GM21576 (cell line): ENCODE data around the gene CEP192.
"Not testable (repeated sequence)": the region's sequence is repeated elsewhere in the genome, so short reads cannot be mapped to it uniquely, and the experiment has no call there.

Experiments
- ATAC-seq: cut with Tn5 transposase; IDR thresholded peaks from one replicate; pipeline ENCODE4 v1.9.1; 2021; ENCODE audit warnings: mild to moderate bottlenecking, moderate library complexity; ENCODE audit not compliant: unreplicated experiment

The CEP192 gene

DNA sequence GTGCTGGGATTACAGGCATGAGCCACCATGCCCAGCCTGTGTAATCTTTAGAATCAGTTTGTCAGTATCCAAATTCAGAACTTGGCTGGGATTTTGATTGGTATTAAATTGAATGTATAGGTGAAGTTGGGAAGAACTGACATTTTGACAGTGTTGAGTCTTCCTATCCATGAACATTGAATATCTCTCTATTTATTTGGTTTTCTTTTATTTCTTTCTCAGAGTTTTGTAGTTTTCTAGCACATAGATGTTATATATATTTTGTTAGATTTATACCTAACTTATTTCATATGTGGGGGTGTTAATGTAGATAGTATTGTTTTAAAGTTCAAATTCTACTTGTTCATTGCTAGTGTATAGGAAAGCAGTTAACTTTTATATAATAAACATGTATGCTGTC, 31.5 kb downstream of the CEP192 start:
- no peak for ATAC-seq

DNA sequence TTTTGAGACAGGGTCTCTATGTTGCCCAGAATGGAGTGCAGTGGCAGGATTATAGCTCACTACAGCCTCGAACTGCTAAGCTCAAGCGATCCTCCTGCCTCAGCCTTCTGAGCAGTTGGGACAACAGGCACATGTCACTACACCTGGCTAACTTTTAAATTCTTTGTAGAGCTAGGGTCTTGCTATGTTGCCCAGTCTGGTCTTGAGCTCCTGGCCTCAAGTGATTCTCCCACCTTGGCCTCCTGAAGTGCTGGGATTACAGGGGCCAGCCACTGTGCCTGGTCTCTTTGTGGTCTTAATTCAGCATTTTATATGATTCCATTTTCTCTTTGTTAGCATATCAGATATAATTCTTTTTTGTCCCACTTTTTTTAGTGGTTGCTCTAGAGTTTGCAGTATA, 34.1 kb downstream of the CEP192 start:
- ATAC-seq = no peak

DNA sequence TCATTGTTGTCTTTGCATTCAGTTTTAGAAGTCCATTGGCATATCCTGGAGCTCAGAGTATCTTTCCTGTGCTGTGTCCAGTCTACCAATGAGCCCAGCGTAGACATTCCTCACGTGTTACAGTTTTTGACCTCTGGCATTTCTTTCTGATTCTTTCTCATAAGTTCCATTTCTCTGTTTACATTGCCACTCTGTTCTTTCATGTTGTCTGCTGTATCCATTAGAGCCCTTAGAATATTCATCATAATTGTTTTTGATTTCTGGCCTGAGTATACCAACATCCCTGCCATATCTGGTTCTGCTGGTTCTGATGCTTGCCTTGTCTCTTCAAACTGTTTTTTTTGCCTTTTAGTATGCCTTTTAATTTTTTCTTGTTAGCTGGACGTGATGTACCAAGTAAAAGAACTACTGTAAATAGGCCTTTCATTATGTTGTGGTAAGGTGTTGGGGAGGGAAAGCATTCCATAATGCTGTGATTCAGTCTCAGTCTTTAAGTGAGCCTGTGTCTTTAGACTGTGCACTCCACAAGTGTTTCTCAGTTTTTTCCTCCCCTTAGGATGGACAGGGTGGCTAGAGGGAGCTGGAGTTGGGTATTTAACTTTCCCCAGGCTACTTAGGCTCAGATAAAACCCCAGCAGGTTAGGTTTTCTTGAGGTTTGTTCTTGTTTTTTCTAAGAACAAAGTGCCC, 35.6 kb downstream of the CEP192 start:
- no peak for ATAC-seq

DNA sequence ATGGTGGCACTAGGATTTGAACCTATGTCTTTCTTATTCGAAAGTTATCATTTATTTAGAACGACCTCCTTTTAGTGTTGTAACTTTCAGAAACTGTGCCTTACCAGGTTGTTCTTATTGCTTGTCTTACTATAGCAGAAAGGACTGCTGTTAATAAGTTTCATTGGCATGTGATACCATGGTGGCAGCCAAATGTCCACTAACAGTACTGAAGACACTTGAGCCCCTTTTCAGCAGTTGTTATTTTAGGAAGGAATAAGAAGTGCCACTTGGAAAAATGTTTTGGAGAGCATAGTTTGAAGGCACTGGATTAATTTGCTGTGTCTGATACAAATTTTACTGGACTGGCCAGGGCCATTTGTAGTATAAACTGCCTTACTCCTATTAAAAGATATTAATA, 37.7 kb downstream of the CEP192 start:
- no peak for ATAC-seq

DNA sequence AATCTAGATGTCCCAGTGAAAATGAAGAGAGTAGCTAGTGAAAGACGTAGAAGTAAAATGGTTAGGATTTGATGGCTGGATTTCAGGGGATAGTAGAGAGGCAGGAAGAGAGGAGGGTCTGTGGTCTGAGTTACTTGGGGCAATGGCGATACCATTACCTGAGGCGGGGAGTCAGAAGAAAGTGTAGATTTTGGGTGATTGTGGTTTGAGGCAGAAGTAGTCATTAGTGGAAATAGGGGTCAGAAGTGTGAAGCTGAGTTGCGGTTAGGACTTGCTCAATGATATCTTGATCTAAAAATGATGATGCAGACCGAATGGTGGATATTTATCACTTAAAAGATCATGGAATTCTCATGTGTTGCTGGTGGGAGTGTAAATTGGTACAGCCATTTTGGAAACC, 41.0 kb downstream of the CEP192 start:
- no peak for ATAC-seq

DNA sequence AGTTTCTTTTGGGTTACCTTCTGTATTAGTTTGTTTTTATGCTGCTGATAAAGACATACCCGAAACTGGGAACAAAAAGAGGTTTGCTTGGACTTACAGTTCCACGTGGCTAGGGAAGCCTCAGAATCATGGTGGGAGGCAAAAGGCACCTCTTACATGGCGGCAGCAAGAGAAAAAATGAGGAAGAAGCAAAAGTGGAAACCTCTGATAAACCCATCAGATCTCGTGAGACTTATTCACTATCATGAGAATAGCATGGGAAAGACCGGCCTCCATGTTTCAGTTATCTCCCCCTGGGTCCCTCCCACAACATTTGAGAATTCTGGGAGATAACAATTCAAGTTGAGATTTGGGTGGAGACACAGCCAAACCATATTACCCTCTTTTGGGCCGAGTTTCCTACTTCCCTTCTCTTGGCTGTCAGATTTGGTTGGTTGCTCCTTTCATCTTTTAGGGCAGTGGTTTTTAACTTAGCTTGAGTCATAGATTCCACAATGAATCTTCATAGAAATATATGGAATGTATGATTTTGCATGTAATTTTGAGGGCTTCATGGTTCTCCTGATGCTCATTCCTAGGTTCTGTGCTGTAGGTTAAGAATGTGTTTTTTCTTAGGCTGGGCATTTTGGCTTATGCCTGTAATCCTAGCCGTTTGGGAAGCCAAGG, 44.2 kb downstream of the CEP192 start:
- no peak for ATAC-seq

DNA sequence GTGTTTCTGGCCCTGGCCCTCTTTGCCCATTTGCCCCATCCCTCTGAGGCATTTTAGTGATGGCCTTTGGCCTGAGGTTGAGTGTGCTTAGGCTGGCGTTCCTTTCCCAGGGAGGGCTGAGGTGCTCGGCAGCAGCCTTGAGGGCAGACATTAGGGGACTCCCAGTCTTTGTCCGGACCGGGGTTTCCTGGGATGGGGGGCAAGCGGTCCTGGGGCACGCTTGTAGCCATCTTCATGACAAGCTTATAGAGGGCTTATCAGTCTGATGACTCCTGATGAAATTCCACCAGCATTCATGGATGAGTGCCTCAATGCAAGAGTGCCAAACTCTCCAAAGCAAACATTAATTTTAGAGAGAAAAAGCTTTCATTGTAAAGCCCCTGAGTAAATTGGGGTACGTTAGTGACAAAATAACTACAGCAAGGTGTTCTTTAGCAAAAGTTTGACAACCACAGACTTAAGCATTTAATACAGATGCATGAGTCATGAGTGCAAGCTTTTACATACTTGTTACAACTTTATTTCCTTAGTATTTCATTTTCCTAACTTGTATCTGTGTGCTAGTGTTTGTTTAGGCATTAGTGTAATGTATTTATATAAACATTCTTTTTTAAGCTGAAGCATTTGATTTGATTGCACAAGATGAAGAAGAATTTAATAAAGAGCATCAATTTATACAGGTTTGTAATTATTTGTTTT, 45.6 kb downstream of the CEP192 start:
- ATAC-seq = no peak

DNA sequence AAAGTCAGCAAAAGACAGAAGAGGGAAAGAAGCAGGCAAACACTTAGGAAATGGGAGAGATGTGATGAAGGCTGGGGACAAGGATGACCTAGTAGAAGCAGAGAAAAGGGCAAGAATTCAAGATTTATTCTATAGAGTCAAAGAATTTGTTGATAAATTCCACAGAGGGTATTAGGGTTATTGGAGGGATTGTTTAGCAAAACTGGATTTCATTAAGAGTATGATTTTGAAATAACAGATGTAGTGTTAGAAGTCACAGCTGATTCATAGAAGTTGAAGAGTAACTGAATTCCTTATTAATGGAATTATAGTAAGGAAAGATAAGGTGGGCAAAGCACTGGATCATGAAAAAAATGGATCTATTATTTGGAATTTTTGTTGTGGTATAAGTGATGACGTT, 48.6 kb downstream of the CEP192 start:
- ATAC-seq = no peak

DNA sequence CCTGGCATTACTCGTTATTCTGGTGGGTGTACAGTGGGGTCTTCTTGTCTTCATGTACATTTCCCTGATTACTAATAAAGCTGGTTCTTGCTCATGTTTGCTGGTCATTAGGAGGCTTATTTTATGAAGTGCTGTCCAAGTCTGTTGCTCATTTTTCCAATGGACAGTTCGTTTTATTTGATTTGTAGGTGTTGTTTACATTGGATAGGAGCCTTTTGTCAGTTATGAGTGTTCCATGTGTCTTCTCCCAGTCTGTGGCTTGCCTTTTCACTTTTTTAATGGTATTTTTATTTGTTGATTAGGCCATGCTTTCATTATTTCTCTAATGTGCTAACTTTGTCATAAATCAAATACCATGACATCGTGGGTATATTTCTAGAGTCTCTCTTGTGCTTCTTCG, 51.9 kb downstream of the CEP192 start:
- ATAC-seq = no peak

DNA sequence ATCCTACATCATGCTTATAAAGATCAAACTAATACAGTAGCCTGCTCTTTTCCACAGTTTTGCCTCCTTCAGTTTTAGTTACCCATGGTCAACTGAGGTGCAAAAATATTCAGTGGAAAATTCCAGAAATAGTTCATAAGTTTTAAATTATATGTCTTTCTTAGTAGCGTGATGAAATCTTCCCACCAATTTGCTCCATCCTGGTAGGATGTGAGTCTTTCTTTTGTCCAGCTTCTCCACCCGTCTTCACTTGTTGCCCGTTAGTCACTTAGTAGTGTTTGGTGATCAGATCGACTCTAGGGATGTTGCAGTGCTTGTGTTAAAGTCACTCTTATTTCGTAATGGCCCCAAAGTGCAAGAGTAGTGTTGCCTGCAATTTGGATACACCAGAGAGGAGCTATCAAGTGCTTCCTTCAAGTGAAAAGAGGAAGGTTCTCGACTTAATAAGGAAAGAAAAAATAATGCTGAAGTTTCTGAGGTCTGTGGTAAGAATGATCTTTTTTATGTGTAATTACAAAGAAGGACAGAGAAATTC, 57.0 kb downstream of the CEP192 start:
- ATAC-seq = no peak

DNA sequence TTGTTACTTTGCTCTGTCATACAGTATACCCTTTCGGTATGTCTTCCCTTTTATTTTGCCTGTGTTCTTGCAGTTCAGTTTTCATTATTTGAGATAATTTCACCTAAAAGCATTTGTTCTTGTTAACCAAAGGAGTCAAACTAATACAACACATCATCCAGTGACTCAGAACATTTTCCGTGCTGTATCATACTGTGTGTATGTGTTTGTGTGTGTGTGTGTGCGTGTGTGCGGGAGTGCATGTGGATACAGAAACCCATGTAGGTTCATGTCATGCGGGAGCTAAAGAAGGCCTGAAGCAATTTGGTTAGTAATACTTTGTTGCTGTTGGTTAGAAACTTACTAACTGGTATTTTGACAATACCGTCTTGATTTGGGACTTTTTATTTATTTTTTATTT, 60.0 kb downstream of the CEP192 start:
- ATAC-seq = no peak

DNA sequence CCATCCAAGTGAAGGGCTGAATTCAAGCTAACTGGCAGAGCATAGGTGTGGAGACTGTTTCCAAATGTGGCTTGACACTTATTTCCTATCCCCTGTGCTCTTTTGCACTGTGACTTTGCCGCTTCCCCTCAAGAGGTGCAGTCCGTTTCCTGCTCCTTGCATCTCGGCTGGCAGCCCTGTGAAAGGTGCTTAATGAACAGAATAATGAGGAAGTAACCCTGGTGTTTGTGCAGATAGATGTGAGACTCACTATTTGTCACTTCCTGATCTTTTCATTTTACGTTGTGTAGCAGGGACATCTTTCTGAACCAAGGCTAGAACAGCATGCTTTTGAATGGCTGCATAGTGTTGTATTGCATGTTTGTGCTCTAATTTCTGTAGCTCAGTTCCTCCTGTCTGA, 60.8 kb downstream of the CEP192 start:
- ATAC-seq = peak; percentile 67

DNA sequence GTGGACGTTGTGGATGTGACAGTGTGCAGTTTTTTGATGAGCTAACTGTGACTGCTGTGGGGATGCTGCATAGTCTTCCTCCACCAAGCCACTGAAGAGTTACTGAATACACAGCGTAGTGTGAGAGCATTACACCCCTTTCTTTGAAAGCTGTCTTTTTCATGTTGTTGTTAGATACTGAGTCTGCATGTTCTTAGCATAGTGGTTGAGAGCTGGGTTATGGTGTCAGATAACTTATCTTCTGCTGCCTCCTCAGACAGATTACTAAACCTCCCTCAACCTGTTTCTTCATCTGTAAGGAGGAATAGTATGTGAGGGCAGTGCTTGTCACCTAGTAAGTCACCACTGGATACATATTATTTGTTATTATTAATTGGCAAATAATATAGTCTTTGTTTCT, 63.2 kb downstream of the CEP192 start:
- no peak for ATAC-seq

DNA sequence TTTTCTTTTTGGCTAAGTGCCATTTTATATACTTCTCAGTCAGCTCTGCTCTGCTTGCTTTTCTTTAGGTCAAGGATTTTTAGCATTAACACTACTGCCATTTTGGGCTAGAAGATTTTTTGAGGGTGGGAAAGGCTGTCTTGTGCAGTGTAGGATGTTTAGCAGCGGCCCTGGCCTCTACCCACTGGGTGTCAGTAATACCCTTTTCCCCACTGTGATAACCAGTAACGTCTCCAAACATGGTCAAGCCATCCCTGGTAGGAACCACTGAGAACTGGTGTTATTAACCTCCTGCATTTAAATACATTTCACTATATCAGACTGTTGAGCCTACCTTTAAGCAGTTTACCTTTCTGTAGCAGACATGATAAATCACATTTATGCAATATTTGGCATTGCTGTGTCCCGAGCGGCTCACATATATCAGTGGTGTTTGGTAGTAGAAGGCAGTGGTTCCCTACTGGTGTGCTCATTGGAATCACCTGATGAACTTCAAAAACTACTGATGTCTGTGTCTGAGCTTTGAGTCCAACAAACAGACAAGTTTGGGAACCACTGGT, 70.5 kb downstream of the CEP192 start:
- no peak for ATAC-seq

DNA sequence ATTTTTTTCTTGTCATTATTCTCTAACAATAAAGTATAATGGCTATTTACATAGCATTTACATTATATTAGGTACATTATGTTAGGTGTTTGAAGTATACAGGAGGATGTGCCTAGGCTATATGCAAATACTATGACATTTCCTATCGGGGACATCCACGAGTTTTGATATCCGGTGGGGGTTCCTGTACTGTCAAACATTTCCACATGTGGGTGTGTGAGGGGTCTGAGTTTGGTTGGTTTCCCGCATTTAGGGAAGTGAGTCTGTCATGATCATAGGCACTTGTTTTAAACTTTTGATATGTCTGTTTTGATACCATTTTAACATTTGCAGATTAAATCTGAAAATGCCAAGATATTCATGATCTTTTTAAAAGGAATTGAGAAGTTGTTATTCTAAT, 76.0 kb downstream of the CEP192 start:
- ATAC-seq = no peak

DNA sequence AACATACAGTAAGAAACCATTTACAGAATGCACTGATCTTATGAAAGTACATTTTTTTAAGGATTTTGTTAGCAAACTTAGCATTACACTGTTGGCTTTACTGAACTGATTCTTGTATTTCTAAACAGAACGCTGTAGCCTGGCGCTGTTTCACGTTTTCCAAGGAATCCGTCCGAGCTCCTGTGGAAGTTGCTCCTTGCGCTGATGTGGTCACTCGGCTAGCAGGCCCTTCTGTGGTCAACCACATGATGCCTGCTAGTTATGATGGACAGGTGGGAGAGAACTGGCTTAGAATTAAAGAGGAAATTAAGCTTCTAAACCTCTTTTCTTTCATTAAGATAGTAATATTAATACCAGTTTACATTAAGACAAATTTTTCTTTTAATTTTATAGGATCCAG, 76.8 kb downstream of the CEP192 start:
- ATAC-seq = no peak

DNA sequence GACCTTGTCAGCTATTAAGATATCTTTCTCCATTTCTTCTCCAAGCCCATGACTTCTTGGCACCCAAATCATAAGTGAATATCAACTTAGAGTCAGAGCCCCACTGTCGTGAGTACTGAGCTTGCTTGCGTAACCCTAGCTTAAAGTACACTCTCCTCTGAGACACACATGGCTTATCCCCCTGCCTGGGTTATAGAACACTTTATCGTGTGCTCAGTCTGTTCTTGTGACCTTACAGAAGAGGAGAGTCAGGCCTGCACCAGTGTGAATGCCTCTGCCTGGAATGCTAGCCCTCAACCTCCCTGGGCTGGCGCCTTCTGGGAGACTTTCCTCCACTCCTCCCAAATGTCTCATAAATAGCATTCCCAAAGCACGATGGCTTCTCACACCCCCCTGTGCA, 79.3 kb downstream of the CEP192 start:
- ATAC-seq = no peak

DNA sequence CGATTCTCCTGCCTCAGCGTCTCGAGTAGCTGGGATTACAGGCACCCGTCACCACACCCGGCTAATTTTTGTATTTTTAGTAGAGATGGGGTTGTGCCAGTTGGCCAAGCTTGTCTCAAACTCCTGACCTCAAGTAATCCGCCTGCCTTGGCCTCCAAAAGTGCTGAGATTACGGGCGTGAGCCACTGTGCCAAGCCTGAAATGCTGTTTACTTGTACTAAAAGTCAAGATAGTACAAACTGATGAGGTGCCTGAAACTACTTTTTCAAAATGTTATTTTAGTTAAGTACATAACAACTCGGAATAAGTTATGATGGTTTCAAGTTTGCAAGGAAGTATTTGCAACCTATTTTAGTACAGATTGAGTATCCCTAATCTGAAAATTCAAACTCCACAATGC, 85.7 kb downstream of the CEP192 start:
- no peak for ATAC-seq

DNA sequence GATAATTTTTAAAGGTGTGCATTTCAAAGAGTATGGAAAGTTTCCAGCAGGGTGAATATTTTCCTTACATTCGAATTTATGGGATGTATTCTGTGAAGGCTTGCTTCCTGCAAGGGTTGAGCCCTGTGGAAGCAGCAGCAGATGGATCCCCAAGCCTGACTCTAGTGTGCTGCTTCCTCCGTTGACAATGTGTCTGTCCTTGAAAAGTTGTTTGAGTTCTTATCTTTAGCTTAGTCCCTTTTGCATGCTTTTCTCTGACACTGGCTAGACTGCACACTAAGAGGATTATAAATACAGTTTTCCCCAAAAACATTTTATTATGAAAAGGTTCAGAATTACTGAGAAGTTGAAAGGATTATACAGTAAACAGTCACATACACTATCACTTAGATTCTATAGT, 86.3 kb downstream of the CEP192 start:
- ATAC-seq = no peak

DNA sequence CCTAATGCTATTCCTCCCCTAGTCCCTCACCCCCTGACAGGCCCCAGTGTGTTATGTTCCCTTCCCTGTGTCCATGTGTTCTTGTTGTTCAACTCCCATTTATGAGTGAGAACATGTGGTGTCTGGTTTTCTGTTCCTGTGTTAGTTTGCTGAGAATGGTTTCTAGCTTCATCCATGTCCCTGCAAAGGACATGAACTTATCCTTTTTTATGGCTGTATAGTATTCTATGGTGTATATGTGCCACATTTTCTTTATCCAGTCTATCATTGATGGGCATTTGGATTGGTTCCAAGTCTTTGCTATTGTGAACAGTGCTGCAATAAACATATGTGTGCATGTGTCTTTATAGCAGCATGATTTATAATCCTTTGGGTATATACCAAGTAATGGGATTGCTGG, 86.9 kb downstream of the CEP192 start:
- ATAC-seq = not testable (repeated sequence)

DNA sequence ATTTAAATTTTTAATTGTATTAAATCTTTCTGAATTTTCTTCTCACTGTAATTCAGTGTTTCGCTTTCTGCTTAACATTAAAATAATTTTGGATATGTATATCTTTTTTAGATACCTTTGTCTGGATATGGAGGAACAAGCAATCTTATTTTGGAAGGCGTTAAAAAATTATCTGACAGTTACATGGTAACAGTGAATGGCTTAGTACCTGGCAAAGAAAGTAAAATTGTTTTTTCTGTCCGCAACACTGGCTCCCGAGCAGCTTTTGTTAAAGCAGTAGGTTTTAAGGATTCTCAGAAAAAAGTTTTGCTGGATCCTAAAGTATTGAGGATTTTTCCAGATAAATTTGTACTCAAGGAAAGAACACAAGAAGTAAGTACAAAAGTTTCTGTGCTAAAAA, 95.7 kb downstream of the CEP192 start:
- ATAC-seq = no peak

DNA sequence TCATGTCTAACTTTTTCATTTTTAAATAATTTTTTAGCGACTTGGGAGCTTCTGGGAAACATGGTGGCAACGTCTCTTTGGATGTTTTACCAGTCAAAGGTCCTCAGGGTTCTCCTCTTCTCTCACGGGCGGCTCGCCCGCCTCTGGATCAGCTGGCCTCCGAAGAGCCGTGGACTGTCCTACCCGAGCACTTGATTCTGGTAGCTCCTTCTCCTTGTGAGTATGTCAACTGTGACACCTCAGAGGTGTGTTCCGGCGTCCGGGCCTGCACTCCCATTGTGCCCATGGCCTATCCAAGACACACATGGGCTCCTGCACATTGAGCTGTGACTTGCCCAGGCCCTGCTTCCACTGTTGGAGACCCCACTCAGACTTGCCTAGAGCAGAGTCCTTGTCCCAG, 104.3 kb downstream of the CEP192 start:
- ATAC-seq = no peak
